ENCODE data around the gene C16orf86. TPM values are rescaled to one million over a fixed set of nuclear protein-coding genes. Genes with fewer than 3 reads are reported as not detected.

C16orf86 gene
- total RNA-seq, 1 donor from 2014 or later, result 3.1 TPM

GRCh38 chr16:67647111-67647651 lies 19.4 kb upstream of the C16orf86 start:
- Histone ChIP-seq H3K27ac (ENCODE audit: low read depth, low read length) (no peak overlapping the region), H3K36me3 (ENCODE audit: control insufficient read depth in 3 of 3, insufficient read depth in 3 of 3, low read length in 3 of 3) (no peaks in the 10 kb centered on the region), H3K4me3 (ENCODE audit: low read length in 3 of 3) (no peak overlapping the region), H3K4me1 (ENCODE audit: control insufficient read depth in 3 of 3, insufficient read depth in 3 of 3, low read length in 3 of 3) (peaks cover 6 to 12% (median 10%) of the 10 kb centered on the region in 3 donors), H3K27me3 (ENCODE audit: control insufficient read depth in 3 of 3, insufficient read depth in 3 of 3, low read length in 3 of 3) (peaks cover 68 to 71% (median 71%) of the 10 kb centered on the region in 3 donors), H3K9me3 (ENCODE audit: control insufficient read depth in 3 of 3, low read length in 3 of 3) (no peaks in the 10 kb centered on the region), H3K9ac (ENCODE audit: low read depth in 1 of 3, low read length in 3 of 3) (no peak overlapping the region)

GRCh38 chr16:67647681-67648080 lies 18.9 kb upstream of the C16orf86 start:
- H3K27ac ChIP-seq (ENCODE audit: low read depth, low read length), result no peak overlapping the region
- H3K4me1 ChIP-seq (ENCODE audit: control insufficient read depth in 3 of 3, insufficient read depth in 3 of 3, low read length in 3 of 3), result peaks cover 1 to 7% (median 5%) of the 10 kb centered on the region in 3 donors
- no peaks in the 10 kb centered on the region for H3K9me3 ChIP-seq (ENCODE audit: control insufficient read depth in 3 of 3, low read length in 3 of 3)
- H3K9ac ChIP-seq (ENCODE audit: low read depth in 1 of 3, low read length in 3 of 3), result no peak overlapping the region
- no peaks in the 10 kb centered on the region for H3K36me3 ChIP-seq (ENCODE audit: control insufficient read depth in 3 of 3, insufficient read depth in 3 of 3, low read length in 3 of 3)
- no peak overlapping the region for H3K4me3 ChIP-seq (ENCODE audit: low read length in 3 of 3)
- peaks cover 70 to 75% (median 75%) of the 10 kb centered on the region in 3 donors for H3K27me3 ChIP-seq (ENCODE audit: control insufficient read depth in 3 of 3, insufficient read depth in 3 of 3, low read length in 3 of 3)

- no peaks in the 10 kb centered on the region for H3K9me3 ChIP-seq (ENCODE audit: control insufficient read depth in 3 of 3, low read length in 3 of 3)
- no peak overlapping the region for H3K27ac ChIP-seq (ENCODE audit: low read depth, low read length)
- peaks cover 70 to 77% (median 77%) of the 10 kb centered on the region in 3 donors for H3K27me3 ChIP-seq (ENCODE audit: control insufficient read depth in 3 of 3, insufficient read depth in 3 of 3, low read length in 3 of 3)
- no peaks in the 10 kb centered on the region for H3K36me3 ChIP-seq (ENCODE audit: control insufficient read depth in 3 of 3, insufficient read depth in 3 of 3, low read length in 3 of 3)
- no peak overlapping the region for H3K9ac ChIP-seq (ENCODE audit: low read depth in 1 of 3, low read length in 3 of 3)
- peaks cover 2 to 9% (median 4%) of the 10 kb centered on the region in 3 donors for H3K4me1 ChIP-seq (ENCODE audit: control insufficient read depth in 3 of 3, insufficient read depth in 3 of 3, low read length in 3 of 3)
- peak overlapping the region in 1 of 3 donors; percentile 13 for H3K4me3 ChIP-seq (ENCODE audit: low read length in 3 of 3)
Observed at GRCh38 chr16:67648088-67648763, 18.4 kb upstream of the C16orf86 start.

GRCh38 chr16:67648764-67649407 lies 17.7 kb upstream of the C16orf86 start:
- Histone ChIP-seq H3K36me3 (ENCODE audit: control insufficient read depth in 3 of 3, insufficient read depth in 3 of 3, low read length in 3 of 3) (no peaks in the 10 kb centered on the region), H3K9ac (ENCODE audit: low read depth in 1 of 3, low read length in 3 of 3) (no peak overlapping the region), H3K4me1 (ENCODE audit: control insufficient read depth in 3 of 3, insufficient read depth in 3 of 3, low read length in 3 of 3) (peaks cover 4 to 14% (median 6%) of the 10 kb centered on the region in 3 donors), H3K9me3 (ENCODE audit: control insufficient read depth in 3 of 3, low read length in 3 of 3) (no peaks in the 10 kb centered on the region), H3K27me3 (ENCODE audit: control insufficient read depth in 3 of 3, insufficient read depth in 3 of 3, low read length in 3 of 3) (peaks cover 72 to 84% (median 83%) of the 10 kb centered on the region in 3 donors), H3K4me3 (ENCODE audit: low read length in 3 of 3) (no peak overlapping the region), H3K27ac (ENCODE audit: low read depth, low read length) (no peak overlapping the region)

GRCh38 chr16:67649494-67649931 lies 17.1 kb upstream of the C16orf86 start:
- Histone ChIP-seq H3K27me3 (ENCODE audit: control insufficient read depth in 3 of 3, insufficient read depth in 3 of 3, low read length in 3 of 3) (peaks cover 77 to 90% (median 88%) of the 10 kb centered on the region in 3 donors), H3K4me1 (ENCODE audit: control insufficient read depth in 3 of 3, insufficient read depth in 3 of 3, low read length in 3 of 3) (peaks cover 4 to 13% (median 6%) of the 10 kb centered on the region in 3 donors), H3K9me3 (ENCODE audit: control insufficient read depth in 3 of 3, low read length in 3 of 3) (no peaks in the 10 kb centered on the region), H3K36me3 (ENCODE audit: control insufficient read depth in 3 of 3, insufficient read depth in 3 of 3, low read length in 3 of 3) (no peaks in the 10 kb centered on the region), H3K27ac (ENCODE audit: low read depth, low read length) (no peak overlapping the region), H3K4me3 (ENCODE audit: low read length in 3 of 3) (no peak overlapping the region), H3K9ac (ENCODE audit: low read depth in 1 of 3, low read length in 3 of 3) (no peak overlapping the region)

GRCh38 chr16:67650023-67650422 lies 16.6 kb upstream of the C16orf86 start:
- Histone ChIP-seq H3K27me3 (ENCODE audit: control insufficient read depth in 3 of 3, insufficient read depth in 3 of 3, low read length in 3 of 3) (peaks cover 81 to 93% (median 90%) of the 10 kb centered on the region in 3 donors), H3K27ac (ENCODE audit: low read depth, low read length) (no peak overlapping the region)

GRCh38 chr16:67651039-67651438 lies 15.6 kb upstream of the C16orf86 start:
- Histone ChIP-seq H3K9me3 (ENCODE audit: control insufficient read depth in 3 of 3, low read length in 3 of 3) (no peaks in the 10 kb centered on the region), H3K27ac (ENCODE audit: low read depth, low read length) (no peak overlapping the region), H3K9ac (ENCODE audit: low read depth in 1 of 3, low read length in 3 of 3) (no peak overlapping the region), H3K36me3 (ENCODE audit: control insufficient read depth in 3 of 3, insufficient read depth in 3 of 3, low read length in 3 of 3) (no peaks in the 10 kb centered on the region), H3K27me3 (ENCODE audit: control insufficient read depth in 3 of 3, insufficient read depth in 3 of 3, low read length in 3 of 3) (peaks cover 72 to 90% (median 90%) of the 10 kb centered on the region in 3 donors), H3K4me1 (ENCODE audit: control insufficient read depth in 3 of 3, insufficient read depth in 3 of 3, low read length in 3 of 3) (peaks cover 4 to 11% (median 6%) of the 10 kb centered on the region in 3 donors), H3K4me3 (ENCODE audit: low read length in 3 of 3) (no peak overlapping the region)

More at GRCh38 chr16:67650023-67650422, 16.6 kb upstream of the C16orf86 start:
- peaks cover 4 to 11% (median 6%) of the 10 kb centered on the region in 3 donors for H3K4me1 ChIP-seq (ENCODE audit: control insufficient read depth in 3 of 3, insufficient read depth in 3 of 3, low read length in 3 of 3)
- no peaks in the 10 kb centered on the region for H3K36me3 ChIP-seq (ENCODE audit: control insufficient read depth in 3 of 3, insufficient read depth in 3 of 3, low read length in 3 of 3)
- H3K4me3 ChIP-seq (ENCODE audit: low read length in 3 of 3), result no peak overlapping the region
- H3K9ac ChIP-seq (ENCODE audit: low read depth in 1 of 3, low read length in 3 of 3), result no peak overlapping the region
- H3K9me3 ChIP-seq (ENCODE audit: control insufficient read depth in 3 of 3, low read length in 3 of 3), result no peaks in the 10 kb centered on the region

- Histone ChIP-seq H3K4me3 (ENCODE audit: low read length in 3 of 3) (no peak overlapping the region), H3K4me1 (ENCODE audit: control insufficient read depth in 3 of 3, insufficient read depth in 3 of 3, low read length in 3 of 3) (peaks cover 4 to 11% (median 6%) of the 10 kb centered on the region in 3 donors), H3K9me3 (ENCODE audit: control insufficient read depth in 3 of 3, low read length in 3 of 3) (no peaks in the 10 kb centered on the region), H3K9ac (ENCODE audit: low read depth in 1 of 3, low read length in 3 of 3) (no peak overlapping the region), H3K27me3 (ENCODE audit: control insufficient read depth in 3 of 3, insufficient read depth in 3 of 3, low read length in 3 of 3) (peaks cover 64 to 84% (median 82%) of the 10 kb centered on the region in 3 donors), H3K36me3 (ENCODE audit: control insufficient read depth in 3 of 3, insufficient read depth in 3 of 3, low read length in 3 of 3) (no peaks in the 10 kb centered on the region), H3K27ac (ENCODE audit: low read depth, low read length) (no peak overlapping the region)
Observed at GRCh38 chr16:67651847-67652246, 14.8 kb upstream of the C16orf86 start.

GRCh38 chr16:67652578-67653127 lies 14.0 kb upstream of the C16orf86 start:
- H3K9ac ChIP-seq (ENCODE audit: low read depth in 1 of 3, low read length in 3 of 3), result no peak overlapping the region
- no peak overlapping the region for H3K27ac ChIP-seq (ENCODE audit: low read depth, low read length)
- peaks cover 57 to 77% (median 75%) of the 10 kb centered on the region in 3 donors for H3K27me3 ChIP-seq (ENCODE audit: control insufficient read depth in 3 of 3, insufficient read depth in 3 of 3, low read length in 3 of 3)
- H3K36me3 ChIP-seq (ENCODE audit: control insufficient read depth in 3 of 3, insufficient read depth in 3 of 3, low read length in 3 of 3), result peaks cover 2 to 3% (median 3%) of the 10 kb centered on the region in 3 donors
- H3K4me1 ChIP-seq (ENCODE audit: control insufficient read depth in 3 of 3, insufficient read depth in 3 of 3, low read length in 3 of 3), result peaks cover 4 to 11% (median 6%) of the 10 kb centered on the region in 3 donors
- no peak overlapping the region for H3K4me3 ChIP-seq (ENCODE audit: low read length in 3 of 3)
- no peaks in the 10 kb centered on the region for H3K9me3 ChIP-seq (ENCODE audit: control insufficient read depth in 3 of 3, low read length in 3 of 3)
